ENCODE data around the gene TUFM. TPM values are rescaled to one million over a fixed set of nuclear protein-coding genes. Genes with fewer than 3 reads are reported as not detected.
"Not testable (repeated sequence)": the region's sequence is repeated elsewhere in the genome, so short reads cannot be mapped to it uniquely, and the experiment has no call there.

The TUFM gene
- total RNA-seq, 1 experiment from 2014 or later: 296 TPM

DNA sequence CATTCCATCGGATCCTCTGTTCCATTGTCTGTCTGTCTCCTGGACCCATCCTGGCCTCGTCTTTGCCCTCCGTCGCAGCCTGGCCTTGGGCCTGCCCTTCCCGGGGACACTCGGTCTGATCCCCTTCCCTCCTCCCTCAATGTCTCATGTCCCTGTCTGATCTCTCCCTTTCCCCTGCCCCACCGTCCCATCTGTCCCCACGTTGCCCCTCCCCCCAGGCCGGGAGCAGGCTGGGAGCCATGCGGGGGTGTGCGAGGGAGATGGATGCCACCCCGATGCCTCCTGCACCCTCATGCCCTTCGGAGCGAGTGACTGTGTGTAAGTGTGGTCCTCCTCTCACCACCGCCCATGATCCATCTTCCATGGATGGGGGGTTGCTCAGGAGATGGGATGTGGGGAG lies 26.8 kb upstream of the TUFM start (continued):
- TF ChIP-seq, protein P1, sequence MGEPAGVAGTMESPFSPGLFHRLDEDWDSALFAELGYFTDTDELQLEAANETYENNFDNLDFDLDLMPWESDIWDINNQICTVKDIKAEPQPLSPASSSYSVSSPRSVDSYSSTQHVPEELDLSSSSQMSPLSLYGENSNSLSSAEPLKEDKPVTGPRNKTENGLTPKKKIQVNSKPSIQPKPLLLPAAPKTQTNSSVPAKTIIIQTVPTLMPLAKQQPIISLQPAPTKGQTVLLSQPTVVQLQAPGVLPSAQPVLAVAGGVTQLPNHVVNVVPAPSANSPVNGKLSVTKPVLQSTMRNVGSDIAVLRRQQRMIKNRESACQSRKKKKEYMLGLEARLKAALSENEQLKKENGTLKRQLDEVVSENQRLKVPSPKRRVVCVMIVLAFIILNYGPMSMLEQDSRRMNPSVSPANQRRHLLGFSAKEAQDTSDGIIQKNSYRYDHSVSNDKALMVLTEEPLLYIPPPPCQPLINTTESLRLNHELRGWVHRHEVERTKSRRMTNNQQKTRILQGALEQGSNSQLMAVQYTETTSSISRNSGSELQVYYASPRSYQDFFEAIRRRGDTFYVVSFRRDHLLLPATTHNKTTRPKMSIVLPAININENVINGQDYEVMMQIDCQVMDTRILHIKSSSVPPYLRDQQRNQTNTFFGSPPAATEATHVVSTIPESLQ (CRISPR knock-in tag; IDR thresholded peaks at IDR 0.05): no peak

DNA sequence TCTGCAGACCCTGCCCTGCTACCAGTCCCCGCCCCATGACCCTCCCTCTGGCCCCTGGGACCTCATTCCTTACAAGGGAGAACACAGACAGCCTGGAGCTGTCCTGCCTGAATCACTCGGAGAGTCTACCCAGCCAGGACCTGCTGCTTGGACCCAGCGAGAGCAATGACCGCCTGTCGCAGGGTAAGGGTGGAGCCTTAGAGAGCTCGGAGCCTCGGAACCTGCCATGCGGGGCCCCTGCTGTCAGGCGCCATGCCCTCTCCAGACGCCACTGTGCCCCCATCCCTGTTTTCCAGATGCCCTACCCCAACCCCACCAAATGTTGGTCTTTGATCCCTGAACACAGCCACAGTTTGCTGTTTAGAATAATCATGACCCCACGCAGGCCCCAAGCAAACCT lies 23.1 kb upstream of the TUFM start:
- no peaks in the 10 kb centered on the region for H3K9me3 Mint-ChIP-seq
- DNase-seq (ENCODE audit: low spot score) (no peak), ATAC-seq (no peak)
- no peak overlapping the region for H3K27ac Mint-ChIP-seq
- no peaks in the 10 kb centered on the region for H3K27me3 Mint-ChIP-seq (ENCODE audit: low read depth)
- no peak overlapping the region for H3K4me3 Mint-ChIP-seq
- ChIA-PET POLR2A (no interaction called here), CTCF (no interaction called here)
- TF ChIP-seq, protein P2, sequence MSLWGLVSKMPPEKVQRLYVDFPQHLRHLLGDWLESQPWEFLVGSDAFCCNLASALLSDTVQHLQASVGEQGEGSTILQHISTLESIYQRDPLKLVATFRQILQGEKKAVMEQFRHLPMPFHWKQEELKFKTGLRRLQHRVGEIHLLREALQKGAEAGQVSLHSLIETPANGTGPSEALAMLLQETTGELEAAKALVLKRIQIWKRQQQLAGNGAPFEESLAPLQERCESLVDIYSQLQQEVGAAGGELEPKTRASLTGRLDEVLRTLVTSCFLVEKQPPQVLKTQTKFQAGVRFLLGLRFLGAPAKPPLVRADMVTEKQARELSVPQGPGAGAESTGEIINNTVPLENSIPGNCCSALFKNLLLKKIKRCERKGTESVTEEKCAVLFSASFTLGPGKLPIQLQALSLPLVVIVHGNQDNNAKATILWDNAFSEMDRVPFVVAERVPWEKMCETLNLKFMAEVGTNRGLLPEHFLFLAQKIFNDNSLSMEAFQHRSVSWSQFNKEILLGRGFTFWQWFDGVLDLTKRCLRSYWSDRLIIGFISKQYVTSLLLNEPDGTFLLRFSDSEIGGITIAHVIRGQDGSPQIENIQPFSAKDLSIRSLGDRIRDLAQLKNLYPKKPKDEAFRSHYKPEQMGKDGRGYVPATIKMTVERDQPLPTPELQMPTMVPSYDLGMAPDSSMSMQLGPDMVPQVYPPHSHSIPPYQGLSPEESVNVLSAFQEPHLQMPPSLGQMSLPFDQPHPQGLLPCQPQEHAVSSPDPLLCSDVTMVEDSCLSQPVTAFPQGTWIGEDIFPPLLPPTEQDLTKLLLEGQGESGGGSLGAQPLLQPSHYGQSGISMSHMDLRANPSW (CRISPR knock-in tag; conservative IDR thresholded peaks at IDR 0.05; ENCODE audit: low read depth): no peak
- TF ChIP-seq CBFB (CRISPR knock-in tag; IDR thresholded peaks at IDR 0.05; ENCODE audit: low read depth) (no peak), FOXK1 (CRISPR knock-in tag; IDR thresholded peaks at IDR 0.05) (no peak), SMAD4 (CRISPR knock-in tag; IDR thresholded peaks at IDR 0.05) (no peak)
- TF ChIP-seq, protein P3, sequence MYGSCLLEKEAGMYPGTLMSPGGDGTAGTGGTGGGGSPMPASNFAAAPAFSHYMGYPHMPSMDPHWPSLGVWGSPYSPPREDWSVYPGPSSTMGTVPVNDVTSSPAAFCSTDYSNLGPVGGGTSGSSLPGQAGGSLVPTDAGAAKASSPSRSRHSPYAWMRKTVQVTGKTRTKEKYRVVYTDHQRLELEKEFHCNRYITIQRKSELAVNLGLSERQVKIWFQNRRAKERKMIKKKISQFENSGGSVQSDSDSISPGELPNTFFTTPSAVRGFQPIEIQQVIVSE (CRISPR knock-in tag; IDR thresholded peaks at IDR 0.05; ENCODE audit: borderline replicate concordance): no peak
- peaks cover 14% of the 10 kb centered on the region for H3K4me1 Mint-ChIP-seq
- peaks cover 32% of the 10 kb centered on the region for H3K36me3 Mint-ChIP-seq

DNA sequence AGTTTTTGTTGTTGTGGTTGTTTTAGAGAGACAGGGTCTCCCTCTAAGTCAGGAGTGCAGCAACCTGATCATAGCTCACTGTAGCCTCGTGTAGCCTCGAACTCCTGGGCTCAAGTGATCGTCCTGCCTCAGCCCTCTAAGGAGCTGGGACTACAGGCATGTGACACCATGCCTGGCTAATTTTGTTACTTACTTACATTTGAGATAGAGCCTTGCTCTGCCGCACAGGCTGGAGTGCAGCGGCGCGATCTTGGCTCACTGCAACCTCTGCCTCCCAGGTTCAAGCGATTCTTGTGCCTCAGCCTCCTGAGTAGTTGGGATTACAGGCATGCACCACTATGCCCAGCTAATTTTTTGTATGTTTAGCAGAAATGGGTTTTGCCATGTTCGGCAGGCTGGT lies 21.5 kb upstream of the TUFM start:
- Mint-ChIP-seq H3K4me1 (peaks cover 17% of the 10 kb centered on the region), H3K36me3 (peaks cover 30% of the 10 kb centered on the region)
- H3K27ac Mint-ChIP-seq; H3K9me3 Mint-ChIP-seq; H3K27me3 Mint-ChIP-seq (ENCODE audit: low read depth); H3K4me3 Mint-ChIP-seq; ATAC-seq; DNase-seq (ENCODE audit: low spot score); POLR2A ChIA-PET: not testable (repeated sequence)
- CTCF ChIA-PET: interaction anchor here (1.8 kb wide), 1 partner anchor 78 kb away, joined by 4 read pairs; no protein-coding TSS in a partner anchor

DNA sequence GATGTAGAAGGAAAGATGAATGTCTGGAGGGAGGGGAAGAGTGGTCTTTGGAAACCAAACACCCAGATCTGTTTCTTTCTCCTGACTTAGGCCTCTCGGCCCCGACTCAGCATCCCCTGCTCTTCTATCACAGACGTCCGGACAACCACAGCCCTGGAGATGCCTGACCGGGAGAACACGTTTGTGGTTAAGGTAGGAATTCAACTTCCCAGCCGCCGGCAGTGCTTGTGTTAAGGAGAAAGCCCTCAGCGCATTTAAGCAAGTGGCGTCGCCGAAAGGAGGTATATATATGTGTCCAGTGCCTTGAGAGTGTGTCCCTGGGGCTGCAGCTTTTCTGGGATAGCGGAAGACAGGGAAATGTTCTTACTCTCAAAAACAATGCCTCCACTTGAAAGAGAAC lies 21.1 kb upstream of the TUFM start:
- Mint-ChIP-seq H3K9me3 (no peaks in the 10 kb centered on the region), H3K4me3 (no peak overlapping the region), H3K27ac (no peak overlapping the region; the same call in 1 of the 2 replicates), H3K36me3 (peaks cover 30% of the 10 kb centered on the region), H3K4me1 (peaks cover 17% of the 10 kb centered on the region), H3K27me3 (ENCODE audit: low read depth) (no peaks in the 10 kb centered on the region)
- TF ChIP-seq CBFB (CRISPR knock-in tag; IDR thresholded peaks at IDR 0.05; ENCODE audit: low read depth) (no peak), FOXK1 (CRISPR knock-in tag; IDR thresholded peaks at IDR 0.05) (no peak), FOXJ3 (CRISPR knock-in tag; IDR thresholded peaks at IDR 0.05; ENCODE audit: borderline replicate concordance) (no peak), EMX1 (CRISPR knock-in tag; IDR thresholded peaks at IDR 0.05) (no peak)
- TF ChIP-seq, protein P4, sequence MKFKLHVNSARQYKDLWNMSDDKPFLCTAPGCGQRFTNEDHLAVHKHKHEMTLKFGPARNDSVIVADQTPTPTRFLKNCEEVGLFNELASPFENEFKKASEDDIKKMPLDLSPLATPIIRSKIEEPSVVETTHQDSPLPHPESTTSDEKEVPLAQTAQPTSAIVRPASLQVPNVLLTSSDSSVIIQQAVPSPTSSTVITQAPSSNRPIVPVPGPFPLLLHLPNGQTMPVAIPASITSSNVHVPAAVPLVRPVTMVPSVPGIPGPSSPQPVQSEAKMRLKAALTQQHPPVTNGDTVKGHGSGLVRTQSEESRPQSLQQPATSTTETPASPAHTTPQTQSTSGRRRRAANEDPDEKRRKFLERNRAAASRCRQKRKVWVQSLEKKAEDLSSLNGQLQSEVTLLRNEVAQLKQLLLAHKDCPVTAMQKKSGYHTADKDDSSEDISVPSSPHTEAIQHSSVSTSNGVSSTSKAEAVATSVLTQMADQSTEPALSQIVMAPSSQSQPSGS (CRISPR knock-in tag; IDR thresholded peaks at IDR 0.05; ENCODE audit: borderline replicate concordance, low read depth): no peak
- ATAC-seq: no peak
- no peak for DNase-seq (ENCODE audit: low spot score)
- POLR2A ChIA-PET: no interaction called here
- CTCF ChIA-PET: interaction anchor here (1.6 to 1.8 kb wide), 2 partner anchors 8 to 78 kb away, joined by 4 read pairs; no protein-coding TSS in a partner anchor

DNA sequence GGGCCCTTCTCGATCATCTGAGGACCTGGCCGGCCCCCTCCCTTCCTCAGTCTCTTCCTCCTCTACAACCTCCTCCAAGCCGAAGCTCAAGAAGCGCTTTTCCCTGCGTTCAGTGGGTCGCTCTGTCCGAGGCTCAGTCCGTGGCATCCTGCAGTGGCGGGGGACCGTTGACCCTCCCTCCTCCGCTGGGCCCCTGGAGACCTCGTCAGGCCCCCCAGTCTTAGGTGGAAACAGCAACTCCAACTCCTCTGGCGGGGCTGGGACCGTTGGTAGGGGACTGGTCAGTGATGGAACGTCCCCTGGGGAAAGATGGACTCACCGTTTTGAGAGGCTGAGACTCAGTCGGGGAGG lies 20.3 kb upstream of the TUFM start:
- peaks cover 17% of the 10 kb centered on the region for H3K4me1 Mint-ChIP-seq
- ATAC-seq (no peak), DNase-seq (ENCODE audit: low spot score) (no peak)
- POLR2A ChIA-PET: no interaction called here
- H3K9me3 Mint-ChIP-seq: no peaks in the 10 kb centered on the region
- TF ChIP-seq ZNF423 (CRISPR knock-in tag; IDR thresholded peaks at IDR 0.05) (no peak), SMAD4 (CRISPR knock-in tag; IDR thresholded peaks at IDR 0.05) (no peak), EMX1 (CRISPR knock-in tag; IDR thresholded peaks at IDR 0.05) (no peak), CREM (CRISPR knock-in tag; IDR thresholded peaks at IDR 0.05) (no peak), NFYB (CRISPR knock-in tag; conservative IDR thresholded peaks at IDR 0.05; ENCODE audit: low read depth) (no peak)
- TF ChIP-seq, protein P5, sequence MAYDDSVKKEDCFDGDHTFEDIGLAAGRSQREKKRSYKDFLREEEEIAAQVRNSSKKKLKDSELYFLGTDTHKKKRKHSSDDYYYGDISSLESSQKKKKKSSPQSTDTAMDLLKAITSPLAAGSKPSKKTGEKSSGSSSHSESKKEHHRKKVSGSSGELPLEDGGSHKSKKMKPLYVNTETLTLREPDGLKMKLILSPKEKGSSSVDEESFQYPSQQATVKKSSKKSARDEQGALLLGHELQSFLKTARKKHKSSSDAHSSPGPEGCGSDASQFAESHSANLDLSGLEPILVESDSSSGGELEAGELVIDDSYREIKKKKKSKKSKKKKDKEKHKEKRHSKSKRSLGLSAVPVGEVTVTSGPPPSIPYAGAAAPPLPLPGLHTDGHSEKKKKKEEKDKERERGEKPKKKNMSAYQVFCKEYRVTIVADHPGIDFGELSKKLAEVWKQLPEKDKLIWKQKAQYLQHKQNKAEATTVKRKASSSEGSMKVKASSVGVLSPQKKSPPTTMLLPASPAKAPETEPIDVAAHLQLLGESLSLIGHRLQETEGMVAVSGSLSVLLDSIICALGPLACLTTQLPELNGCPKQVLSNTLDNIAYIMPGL (CRISPR knock-in tag; IDR thresholded peaks at IDR 0.05): no peak
- TF ChIP-seq, protein P6, sequence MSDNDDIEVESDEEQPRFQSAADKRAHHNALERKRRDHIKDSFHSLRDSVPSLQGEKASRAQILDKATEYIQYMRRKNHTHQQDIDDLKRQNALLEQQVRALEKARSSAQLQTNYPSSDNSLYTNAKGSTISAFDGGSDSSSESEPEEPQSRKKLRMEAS (CRISPR knock-in tag; IDR thresholded peaks at IDR 0.05): no peak
- H3K27ac Mint-ChIP-seq: no peak overlapping the region
- CTCF ChIA-PET: interaction anchor here (1.3 to 1.6 kb wide), 4 partner anchors 9 to 111 kb away, joined by 3 to 5 read pairs (median 4); partner anchors contain the start of gene TUFM
- no peaks in the 10 kb centered on the region for H3K27me3 Mint-ChIP-seq (ENCODE audit: low read depth)
- peaks cover 30% of the 10 kb centered on the region for H3K36me3 Mint-ChIP-seq
- peak overlapping the region; percentile 33 for H3K4me3 Mint-ChIP-seq

Measured in WTC11 (cell line).